K562 (cell line): Measurements from ENCODE around the gene RETN. TPM values are rescaled to one million over a fixed set of nuclear protein-coding genes. Genes with fewer than 3 reads are reported as not detected.
A peak's percentile ranks its signal among the peaks of the same experiment; 100 is the strongest.

Experiments
- CHD2 ChIP-seq: IDR thresholded peaks from 2 replicates; pipeline ENCODE4 v1.6.1; 2011; ENCODE audit warnings: low read depth, low read length
- ELF1 ChIP-seq: fragments of 200-800 bp; sonication (Bioruptor generic); IDR thresholded peaks from 2 replicates; pipeline ENCODE4 v1.6.1; 2016; ENCODE audit warnings: missing genetic modification characterization, missing compliant biosample characterization
- EP300 ChIP-seq: IDR thresholded peaks from 2 replicates; pipeline ENCODE4 v1.6.1; 2012; ENCODE audit warnings: low read length, improper control_type of control experiment
- EWSR1 ChIP-seq: fragments of 450-650 bp; IDR thresholded peaks from 2 replicates; pipeline ENCODE4 v1.6.1; 2018; ENCODE audit warnings: borderline replicate concordance, mild to moderate bottlenecking, low read depth, moderate library complexity; ENCODE audit not compliant: partially characterized antibody
- GATAD2B ChIP-seq: fragments of 450-650 bp; IDR thresholded peaks from 2 replicates; pipeline ENCODE4 v1.6.1; 2017; ENCODE audit warnings: mild to moderate bottlenecking, borderline replicate concordance
- HEY1 ChIP-seq: fragments of 250-450 bp; sonication (Bioruptor Pico); IDR thresholded peaks from 2 replicates; pipeline ENCODE4 v1.5.0; 2020; ENCODE audit warnings: mild to moderate bottlenecking, moderate library complexity, borderline replicate concordance
- HNRNPK ChIP-seq: fragments of 200-400 bp; formaldehyde crosslinking; IDR thresholded peaks from one replicate; pipeline ENCODE4 v1.6.1; 2018; ENCODE audit warnings: mild to moderate bottlenecking, low read depth, low read length; ENCODE audit not compliant: poor library complexity, severe bottlenecking
- KDM5B ChIP-seq: fragments of 200-600 bp; sonication (generic); IDR thresholded peaks from 2 replicates; pipeline ENCODE4 v1.6.1; 2012; ENCODE audit warnings: low read depth, mild to moderate bottlenecking, moderate library complexity, low read length, control low read depth, inconsistent platforms; ENCODE audit not compliant: insufficient replicate concordance
- MTA1 ChIP-seq: fragments of 450-650 bp; IDR thresholded peaks from 2 replicates; pipeline ENCODE4 v1.6.1; 2017; ENCODE audit warnings: borderline replicate concordance
- NFYB ChIP-seq: IDR thresholded peaks from 2 replicates; pipeline ENCODE4 v1.6.1; 2011; ENCODE audit warnings: mild to moderate bottlenecking, moderate library complexity; ENCODE audit not compliant: insufficient read length; ENCODE audit errors: extremely low read depth
- NR2C1 ChIP-seq, 2 experiments: fragments of 450-650 bp; IDR thresholded peaks; 2 replicates each; pipeline ENCODE4 v1.6.1; 2017; ENCODE audit warnings: mild to moderate bottlenecking in 2 of 2, antibody characterized with exemption in 1 of 2, inconsistent platforms in 1 of 2, missing compliant biosample characterization in 1 of 2, missing genetic modification characterization in 1 of 2
- NRF1 ChIP-seq, 2 experiments: fragments of 450-650 bp; IDR thresholded peaks in 1 of 2; conservative IDR thresholded peaks in 1 of 2; 2 replicates each; pipeline ENCODE4 v1.6.1; 2014; ENCODE audit warnings: mild to moderate bottlenecking in 2 of 2
- RFX1 ChIP-seq: fragments of 450-650 bp; IDR thresholded peaks from 2 replicates; pipeline ENCODE4 v1.6.1; 2016; ENCODE audit warnings: mild to moderate bottlenecking, moderate library complexity
- SP2 ChIP-seq: IDR thresholded peaks from 2 replicates; pipeline ENCODE4 v1.6.1; 2011; ENCODE audit warnings: mild to moderate bottlenecking, low read depth, low read length, moderate library complexity; ENCODE audit not compliant: poor library complexity, severe bottlenecking; ENCODE audit errors: extremely low read depth
- SREBF1 ChIP-seq: fragments of 150-350 bp; IDR thresholded peaks from 2 replicates; pipeline ENCODE4 v1.6.1; 2014; ENCODE audit warnings: antibody characterized with exemption, low read depth, low read length, borderline replicate concordance
- ZNF174 ChIP-seq: fragments of 250-450 bp; sonication (Bioruptor Pico); IDR thresholded peaks from 2 replicates; pipeline ENCODE4 v1.4.0; 2020; ENCODE audit warnings: mild to moderate bottlenecking
- ZNF184 ChIP-seq: sonication (generic); formaldehyde crosslinking; IDR thresholded peaks from 2 replicates; pipeline ENCODE4 v1.5.0; 2020; ENCODE audit warnings: missing genetic modification reagents
- ZNF197 ChIP-seq: fragments of 200-800 bp; sonication (Bioruptor generic); IDR thresholded peaks from 2 replicates; pipeline ENCODE4 v1.6.1; 2016; ENCODE audit warnings: low read depth, missing genetic modification characterization, missing compliant biosample characterization
- ZNF76 ChIP-seq: fragments of 250-450 bp; sonication (Bioruptor Pico); IDR thresholded peaks from 2 replicates; pipeline ENCODE4 v1.4.0; 2020; ENCODE audit warnings: mild to moderate bottlenecking, moderate library complexity, borderline replicate concordance
- polyA plus RNA-seq, 8 experiments: library from polyadenylated mRNA; depleted of rRNA in 4 of 8; stranded (reverse) in 5 of 8; unstranded in 3 of 8; fragments of >200 nt; fragmentation: Nextera tagmentation in 2 of 8; fragmentation: Illumina TruSeq in 1 of 8; extraction: Ambion mirVana in 2 of 8; extraction: Trizol in 1 of 8; gene quantifications; 2 replicates each; pipeline versions ENCODE4 v1.2.1 to v1.2.3, GENCODE V29; 2011 to 2014; ENCODE audit warnings: inconsistent platforms in 1 of 8, missing spikeins in 1 of 8
- total RNA-seq, 7 experiments: library from RNA; depleted of rRNA in 6 of 7; stranded (reverse); fragments of >200 nt in 6 of 7; fragmentation: Illumina TruSeq in 2 of 7; extraction: Trizol in 2 of 7; gene quantifications; 2 replicates each; pipeline versions ENCODE4 v1.2.1 to v1.2.3, GENCODE V29; 2011 to 2021; ENCODE audit warnings: low replicate concordance in 1 of 7
- TF ChIP-seq, protein P1 (sequence below): sonication (generic); formaldehyde crosslinking; IDR thresholded peaks from 2 replicates; pipeline ENCODE4 v1.8.0; 2022; ENCODE audit warnings: mild to moderate bottlenecking, missing genetic modification reagents
- TF ChIP-seq, protein P2 (sequence below): sonication (generic); IDR thresholded peaks from 2 replicates; pipeline ENCODE4 v1.6.1; 2016
- TF ChIP-seq, protein P3 (sequence below): fragments of 450-650 bp; IDR thresholded peaks from 2 replicates; pipeline ENCODE4 v1.6.1; 2016; ENCODE audit warnings: mild to moderate bottlenecking

RETN gene
- total and polyA plus RNA-seq, 9 of the 15 experiments (the other 6 are each of a cell fraction or from before 2014, with no cell fraction given): not detected

DNA sequence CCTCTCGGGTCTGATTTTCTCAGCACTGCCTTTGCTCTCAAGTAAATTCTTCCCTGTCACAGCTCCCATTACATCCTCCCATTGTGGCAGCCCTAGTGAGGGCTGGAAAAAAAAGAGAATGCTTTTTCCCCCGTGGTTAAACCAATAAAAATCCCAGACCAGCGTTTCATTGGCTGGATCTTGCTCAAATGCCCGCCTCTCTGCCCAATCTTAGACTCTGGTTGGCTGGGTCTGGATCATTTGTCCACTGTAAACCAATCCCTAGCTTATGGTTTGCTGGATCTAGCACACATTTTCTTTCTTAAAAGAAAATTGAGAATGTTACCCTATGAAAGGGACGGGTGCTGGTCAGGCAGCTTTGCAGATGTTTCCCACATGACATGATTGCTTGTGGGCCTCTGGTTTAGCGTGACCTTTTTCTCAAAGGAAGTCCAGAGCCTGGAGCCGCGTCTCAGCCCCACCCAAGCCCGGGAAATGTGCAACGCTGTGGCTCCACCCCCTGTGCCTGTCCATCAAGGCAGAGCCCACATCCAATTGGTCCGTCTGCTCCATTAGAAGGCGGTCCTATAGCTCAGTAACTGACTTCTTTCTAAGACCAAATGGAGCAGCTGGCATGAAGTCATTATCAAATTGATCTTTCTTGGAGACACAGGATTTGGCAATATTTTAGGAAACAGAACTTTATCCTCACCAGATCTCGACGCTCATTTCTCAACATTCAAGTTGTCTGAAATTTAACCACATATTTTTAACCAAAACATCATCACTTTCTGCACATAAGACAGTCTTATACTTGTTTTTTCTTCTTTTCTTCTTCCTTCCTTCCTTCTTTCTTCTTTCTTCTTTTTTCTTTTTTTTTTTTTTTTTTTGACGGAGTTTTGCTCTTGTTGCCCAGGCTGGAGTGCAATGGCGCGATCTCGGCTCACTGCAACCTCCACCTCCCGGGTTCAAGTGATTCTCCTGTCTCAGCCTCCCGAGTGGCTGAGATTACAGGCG, 5.5 kb downstream of the RETN start (continued):
- no peak for TF ChIP-seq ZNF76
- TF ChIP-seq, protein P1, sequence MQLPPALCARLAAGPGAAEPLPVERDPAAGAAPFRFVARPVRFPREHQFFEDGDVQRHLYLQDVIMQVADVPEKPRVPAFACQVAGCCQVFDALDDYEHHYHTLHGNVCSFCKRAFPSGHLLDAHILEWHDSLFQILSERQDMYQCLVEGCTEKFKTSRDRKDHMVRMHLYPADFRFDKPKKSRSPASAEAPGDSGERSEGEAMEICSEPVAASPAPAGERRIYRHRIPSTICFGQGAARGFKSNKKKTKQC (CRISPR knock-in tag): no peak
- no peak for TF ChIP-seq NRF1 (conservative IDR thresholded peaks at IDR 0.05 in 1 of 2, IDR thresholded peaks at IDR 0.05 in 1 of 2)
- TF ChIP-seq KDM5B: no peak
- no peak for TF ChIP-seq GATAD2B
- TF ChIP-seq MTA1: no peak
- TF ChIP-seq RFX1: no peak
- no peak for TF ChIP-seq ZNF184 (CRISPR knock-in tag)
- no peak for TF ChIP-seq HNRNPK
- no peak for TF ChIP-seq ELF1 (tag)
- TF ChIP-seq NFYB: peak; percentile 65
- TF ChIP-seq, protein P2, sequence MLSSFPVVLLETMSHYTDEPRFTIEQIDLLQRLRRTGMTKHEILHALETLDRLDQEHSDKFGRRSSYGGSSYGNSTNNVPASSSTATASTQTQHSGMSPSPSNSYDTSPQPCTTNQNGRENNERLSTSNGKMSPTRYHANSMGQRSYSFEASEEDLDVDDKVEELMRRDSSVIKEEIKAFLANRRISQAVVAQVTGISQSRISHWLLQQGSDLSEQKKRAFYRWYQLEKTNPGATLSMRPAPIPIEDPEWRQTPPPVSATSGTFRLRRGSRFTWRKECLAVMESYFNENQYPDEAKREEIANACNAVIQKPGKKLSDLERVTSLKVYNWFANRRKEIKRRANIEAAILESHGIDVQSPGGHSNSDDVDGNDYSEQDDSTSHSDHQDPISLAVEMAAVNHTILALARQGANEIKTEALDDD: no peak
- TF ChIP-seq, protein P3, sequence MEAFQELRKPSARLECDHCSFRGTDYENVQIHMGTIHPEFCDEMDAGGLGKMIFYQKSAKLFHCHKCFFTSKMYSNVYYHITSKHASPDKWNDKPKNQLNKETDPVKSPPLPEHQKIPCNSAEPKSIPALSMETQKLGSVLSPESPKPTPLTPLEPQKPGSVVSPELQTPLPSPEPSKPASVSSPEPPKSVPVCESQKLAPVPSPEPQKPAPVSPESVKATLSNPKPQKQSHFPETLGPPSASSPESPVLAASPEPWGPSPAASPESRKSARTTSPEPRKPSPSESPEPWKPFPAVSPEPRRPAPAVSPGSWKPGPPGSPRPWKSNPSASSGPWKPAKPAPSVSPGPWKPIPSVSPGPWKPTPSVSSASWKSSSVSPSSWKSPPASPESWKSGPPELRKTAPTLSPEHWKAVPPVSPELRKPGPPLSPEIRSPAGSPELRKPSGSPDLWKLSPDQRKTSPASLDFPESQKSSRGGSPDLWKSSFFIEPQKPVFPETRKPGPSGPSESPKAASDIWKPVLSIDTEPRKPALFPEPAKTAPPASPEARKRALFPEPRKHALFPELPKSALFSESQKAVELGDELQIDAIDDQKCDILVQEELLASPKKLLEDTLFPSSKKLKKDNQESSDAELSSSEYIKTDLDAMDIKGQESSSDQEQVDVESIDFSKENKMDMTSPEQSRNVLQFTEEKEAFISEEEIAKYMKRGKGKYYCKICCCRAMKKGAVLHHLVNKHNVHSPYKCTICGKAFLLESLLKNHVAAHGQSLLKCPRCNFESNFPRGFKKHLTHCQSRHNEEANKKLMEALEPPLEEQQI: no peak
- TF ChIP-seq SREBF1: no peak
- no peak for TF ChIP-seq ZNF197 (CRISPR knock-in tag)
- TF ChIP-seq EWSR1: no peak
- no peak for TF ChIP-seq CHD2
- no peak for TF ChIP-seq ZNF174 (CRISPR knock-in tag)
- no peak for TF ChIP-seq NR2C1 (IDR thresholded peaks at IDR 0.05)
- no peak for TF ChIP-seq NR2C1 (tag; IDR thresholded peaks at IDR 0.05)
- no peak for TF ChIP-seq EP300
- TF ChIP-seq HEY1: no peak
- peak; percentile 44 for TF ChIP-seq SP2
